Endothelial cell of umbilical vein (primary cell): Measurements from ENCODE around the gene TMEM252. TPM values are rescaled to one million over a fixed set of nuclear protein-coding genes. Genes with fewer than 3 reads are reported as not detected.

Source experiments
- BruUV-seq: library from RNA; stranded (reverse); fragments of 400-500 nt; replicated peaks from 2 replicates; lab custom pipeline; 2021; lab: Mats Ljungman, UMichigan
- CTCF ChIA-PET: fragments of 300-600, 350-600 bp; sonication (Branson Sonifier 250); formaldehyde crosslinking; loops from one replicate; lab custom pipeline; 2021; ENCODE audit warnings: antibody characterized with exemption, inconsistent platforms; lab: Charles Lee
- POLR2A ChIA-PET: fragments of 300-600, 350-600 bp; sonication (Branson Sonifier 250); formaldehyde crosslinking; loops from one replicate; lab custom pipeline; 2021; ENCODE audit warnings: antibody characterized with exemption, inconsistent platforms; lab: Charles Lee
- DNase-seq: peaks from one replicate; pipeline ENCODE4 v3.0.0-alpha.2; 2011; ENCODE audit warnings: low read depth, low spot score
- FAIRE-seq: peaks from 2 replicates; lab custom pipeline; 2011; peaks lifted over from hg19 to GRCh38; lab: Jason Lieb, UNC
- H2AFZ ChIP-seq: 2 replicates; pipeline ENCODE4 v1.6.0; 2012; ENCODE audit warnings: low read depth, low read length, control low read depth, inconsistent platforms
- H3K27ac ChIP-seq: 2 replicates; pipeline ENCODE4 v1.5.1; 2011; ENCODE audit warnings: low read depth, mild to moderate bottlenecking, control low read depth, low read length, moderate library complexity; ENCODE audit not compliant: insufficient read depth
- H3K27me3 ChIP-seq, 2 experiments: 2 replicates each; pipeline versions ENCODE4 v1.6.0 to v1.6.1; 2011; ENCODE audit warnings: low read length in 2 of 2, mixed read lengths in 1 of 2; ENCODE audit not compliant: control insufficient read depth in 2 of 2, insufficient read depth in 2 of 2
- H3K36me3 ChIP-seq, 2 experiments: 2 replicates in 1 of 2; 3 replicates in 1 of 2; pipeline ENCODE4 v1.5.1; 2011; ENCODE audit warnings: low read length in 2 of 2, mild to moderate bottlenecking in 1 of 2, moderate library complexity in 1 of 2; ENCODE audit not compliant: control insufficient read depth in 2 of 2, insufficient read depth in 2 of 2; ENCODE audit errors: extremely low read depth in 1 of 2
- H3K4me1 ChIP-seq: 3 replicates; pipeline ENCODE4 v1.5.1; 2011; ENCODE audit warnings: mild to moderate bottlenecking, low read length; ENCODE audit not compliant: control insufficient read depth, insufficient read depth; ENCODE audit errors: extremely low read depth
- H3K4me2 ChIP-seq: 2 replicates; pipeline ENCODE4 v1.6.1; 2011; ENCODE audit warnings: low read length, control low read depth, mixed read lengths; ENCODE audit not compliant: insufficient read depth
- H3K4me3 ChIP-seq, 3 experiments: fragments of 200-600 bp in 1 of 3; sonication (generic), shearing (Covaris generic) in 1 of 3; replicated peaks in 1 of 3; 2 replicates each; pipeline ENCODE4 v1.5.1; 2011 to 2016; ENCODE audit warnings: control low read depth in 3 of 3, low read length in 3 of 3, mild to moderate bottlenecking in 2 of 3, inconsistent platforms in 1 of 3, low read depth in 1 of 3, moderate library complexity in 1 of 3; ENCODE audit not compliant: insufficient read depth in 1 of 3
- H3K79me2 ChIP-seq: 2 replicates; pipeline ENCODE4 v1.6.0; 2012; ENCODE audit warnings: low read length, inconsistent platforms; ENCODE audit not compliant: control insufficient read depth, insufficient read depth
- H3K9ac ChIP-seq: replicated peaks from 2 replicates; pipeline ENCODE3; 2011; ENCODE audit warnings: low read length, control low read depth; ENCODE audit not compliant: insufficient read depth; ENCODE audit errors: extremely low read depth
- H3K9me1 ChIP-seq: replicated peaks from 3 replicates; pipeline ENCODE4 v1.6.0; 2011; ENCODE audit warnings: mild to moderate bottlenecking, low read length; ENCODE audit not compliant: control insufficient read depth, insufficient read depth; ENCODE audit errors: extremely low read depth
- H3K9me3 ChIP-seq: replicated peaks from 2 replicates; pipeline ENCODE4 v1.5.1; 2012; ENCODE audit warnings: low read length, inconsistent platforms; ENCODE audit not compliant: control insufficient read depth, insufficient read depth
- H4K20me1 ChIP-seq: replicated peaks from 2 replicates; pipeline ENCODE3; 2011; ENCODE audit warnings: mild to moderate bottlenecking, low read length; ENCODE audit not compliant: control insufficient read depth, insufficient read depth; ENCODE audit errors: extremely low read depth
- CTCF ChIP-seq, 2 donors: IDR thresholded peaks; 1 replicate in 1 of 2; 2 replicates in 1 of 2; pipeline ENCODE4 v1.5.1; 2011; ENCODE audit warnings: low read length in 2 of 2, mild to moderate bottlenecking in 2 of 2, moderate library complexity in 2 of 2, control low read depth in 1 of 2, inconsistent platforms in 1 of 2, low read depth in 1 of 2; ENCODE audit not compliant: insufficient read depth in 1 of 2; ENCODE audit errors: extremely low read depth in 1 of 2
- EZH2 ChIP-seq: IDR thresholded peaks from 2 replicates; pipeline ENCODE4 v1.6.1; 2012; ENCODE audit warnings: borderline replicate concordance, low read depth, mild to moderate bottlenecking, moderate library complexity, low read length, inconsistent platforms; ENCODE audit not compliant: severe bottlenecking
- FOS ChIP-seq: IDR thresholded peaks from 2 replicates; pipeline ENCODE4 v1.6.1; 2011; ENCODE audit warnings: mild to moderate bottlenecking, low read length, moderate library complexity, borderline replicate concordance; ENCODE audit not compliant: insufficient read depth
- GATA2 ChIP-seq: IDR thresholded peaks from 2 replicates; pipeline ENCODE4 v1.7.0; 2011; ENCODE audit warnings: low read depth, mild to moderate bottlenecking, moderate library complexity, mixed read lengths, low read length; ENCODE audit not compliant: insufficient read length, insufficient read depth
- JUN ChIP-seq: IDR thresholded peaks from 2 replicates; pipeline ENCODE4 v1.6.1; 2011; ENCODE audit warnings: borderline replicate concordance, low read depth; ENCODE audit not compliant: insufficient read length, insufficient read depth
- MAX ChIP-seq: IDR thresholded peaks from 2 replicates; pipeline ENCODE4 v1.6.1; 2011; ENCODE audit not compliant: insufficient read depth, insufficient read length
- MYC ChIP-seq: IDR thresholded peaks from one replicate; pipeline ENCODE4 v1.6.1; 2011; ENCODE audit warnings: mild to moderate bottlenecking, low read depth, low read length
- POLR2A ChIP-seq: IDR thresholded peaks from 2 replicates; pipeline ENCODE4 v1.6.1; 2012; ENCODE audit warnings: low read depth, mild to moderate bottlenecking, control low read depth, low read length
- POLR2AphosphoS5 ChIP-seq: IDR thresholded peaks from 2 replicates; pipeline ENCODE4 v1.6.1; 2012; ENCODE audit warnings: low read depth, mild to moderate bottlenecking, control low read depth, low read length, moderate library complexity; ENCODE audit not compliant: insufficient read depth
- dilution Hi-C: fragments of 300-500 bp; cut with MboI; formaldehyde crosslinking; loops from one replicate; pipeline ENCODE4 v1.15.0; 2019; ENCODE audit warnings: low sequenced_read_pairs; ENCODE audit not compliant: extremely low pct_ligation_motif_present
- intact Hi-C: fragments of 100-400 bp; cut with micrococcal nuclease; formaldehyde crosslinking; loops from one replicate; pipeline ENCODE4 v1.10.0; 2022
- polyA plus RNA-seq, 4 experiments: library from polyadenylated mRNA; depleted of rRNA in 3 of 4; stranded (reverse) in 3 of 4; unstranded in 1 of 4; fragments of >200 nt; gene quantifications; 2 replicates each; pipeline versions ENCODE4 v1.2.1 to v1.2.3, GENCODE V29; 2011 to 2012; ENCODE audit warnings: missing spikeins in 1 of 4
- total RNA-seq: library from RNA; stranded (reverse); gene quantifications from 2 replicates; pipeline ENCODE4 v1.2.3, GENCODE V29; 2021

Gene TMEM252
- total and polyA plus RNA-seq, 2 donors (not counting 3 experiments of a cell fraction or from before 2014, with no cell fraction given): not detected

DNA sequence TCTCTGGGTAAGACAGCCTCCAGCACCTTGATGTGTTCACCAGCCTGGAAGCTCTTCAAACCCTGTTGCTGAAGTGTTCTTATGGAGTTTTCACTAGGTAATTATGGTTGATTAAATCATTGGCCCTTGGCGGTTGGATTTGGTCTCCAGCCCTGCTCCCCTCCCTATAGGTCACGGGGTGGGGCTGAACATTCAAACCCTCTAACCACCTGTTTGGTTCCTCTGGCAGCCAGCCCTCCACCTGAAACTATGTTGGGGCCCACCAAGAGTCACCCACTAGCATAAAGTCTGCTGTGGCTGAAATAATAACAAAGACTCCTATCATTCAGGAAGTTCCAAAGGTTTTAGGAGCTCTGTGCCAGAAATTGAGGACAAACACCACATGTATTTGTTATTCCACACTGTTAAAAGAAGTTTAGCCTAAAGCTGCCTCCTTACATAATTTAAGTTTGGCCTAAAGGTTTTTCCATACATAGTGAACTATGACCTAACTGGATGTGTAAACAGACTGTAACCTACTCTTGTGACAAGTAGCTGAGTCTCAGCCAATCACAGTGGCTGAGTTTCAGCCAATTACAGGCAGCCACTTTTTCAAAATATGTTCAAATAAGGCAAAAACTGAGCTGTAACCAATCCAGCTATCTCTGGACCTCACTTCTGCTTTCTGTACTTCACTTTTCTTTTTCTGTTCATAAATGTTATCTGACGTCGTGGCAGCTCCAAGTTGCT is 34.8 kb downstream of the TMEM252 start:
- TF ChIP-seq POLR2A (no peak), MYC (no peak), POLR2AphosphoS5 (no peak), JUN (no peak), GATA2 (no peak), CTCF (IDR thresholded peaks at IDR 0.05; ENCODE audit: extremely low read depth in 1 of 2, insufficient read depth in 1 of 2, low read depth in 1 of 2, low read length in 2 of 2) (no peak), FOS (no peak), EZH2 (no peak), MAX (no peak)
- no peaks in the 10 kb centered on the region for H4K20me1 ChIP-seq
- POLR2A ChIA-PET: no interaction called here
- intact Hi-C loops (loop anchor here (5.0 kb wide), 1 partner anchor 154 kb away; no protein-coding TSS in a partner anchor), dilution Hi-C loops (no loop called here)
- no peak overlapping the region for H3K4me3 ChIP-seq
- no peaks in the 10 kb centered on the region for H3K9me1 ChIP-seq
- H3K27ac ChIP-seq: no peak overlapping the region
- H3K27me3 ChIP-seq: no peaks in the 10 kb centered on the region
- FAIRE-seq (no peak), DNase-seq (no peak)
- H2AFZ ChIP-seq: no peak overlapping the region
- no peaks in the 10 kb centered on the region for H3K9me3 ChIP-seq
- no peaks in the 10 kb centered on the region for H3K79me2 ChIP-seq
- CTCF ChIA-PET: interaction anchor here (1.4 to 1.6 kb wide), 2 partner anchors 45 to 163 kb away, joined by 3 to 5 read pairs; no protein-coding TSS in a partner anchor
- no peaks in the 10 kb centered on the region for H3K4me1 ChIP-seq
- no TSS peak for BruUV-seq
- no peak overlapping the region for H3K4me2 ChIP-seq
- no peaks in the 10 kb centered on the region for H3K36me3 ChIP-seq
- H3K9ac ChIP-seq: no peak overlapping the region
